Stimulated activated CD8-positive, alpha-beta memory T cell treated with anti-CD3 and anti-CD28 coated beads, Interleukin-7, amount 100 ng/mL, for 4 hours (primary cell): ENCODE results near the gene HCK.

Experiments used
- DNase-seq, 2 donors: peaks; one replicate each; pipeline ENCODE4 v3.0.0-alpha.2; 2020; ENCODE audit warnings: low read depth in 2 of 2

Gene HCK

DNA sequence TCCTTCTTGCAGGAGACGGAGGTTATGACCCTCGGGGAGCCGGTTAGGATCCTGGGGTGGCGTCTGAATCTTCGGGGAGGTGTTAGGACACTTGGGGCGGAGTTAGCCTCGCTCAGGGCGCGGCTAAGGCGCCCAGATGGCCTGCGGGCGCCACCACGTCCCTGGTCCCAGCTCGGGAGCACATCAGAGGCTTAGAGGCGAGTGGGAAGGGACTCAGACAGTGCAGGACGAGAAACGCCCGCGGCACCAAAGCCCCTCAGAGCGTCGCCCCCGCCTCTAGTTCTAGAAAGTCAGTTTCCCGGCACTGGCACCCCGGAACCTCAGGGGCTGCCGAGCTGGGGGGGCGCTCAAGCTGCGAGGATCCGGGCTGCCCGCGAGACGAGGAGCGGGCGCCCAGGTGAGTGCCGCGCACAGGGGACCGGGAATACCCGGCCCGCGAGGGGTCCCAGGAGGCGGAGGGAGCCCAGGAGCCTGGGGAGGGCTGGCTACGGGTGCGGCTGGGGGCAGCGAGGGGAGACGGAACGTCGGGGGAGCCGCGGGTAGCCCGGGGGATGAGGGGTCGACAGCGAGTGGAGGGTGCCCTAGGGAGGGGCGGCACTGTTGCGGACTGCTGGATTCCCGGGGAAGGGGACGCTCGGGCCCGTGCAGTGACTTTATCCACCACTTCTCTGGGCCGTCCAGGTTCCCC, at the start of gene HCK:
Gene HCK (plus strand): TSS at position 153 of the 688 bp plus-strand sequence.
- DNase-seq, result no peak

DNA sequence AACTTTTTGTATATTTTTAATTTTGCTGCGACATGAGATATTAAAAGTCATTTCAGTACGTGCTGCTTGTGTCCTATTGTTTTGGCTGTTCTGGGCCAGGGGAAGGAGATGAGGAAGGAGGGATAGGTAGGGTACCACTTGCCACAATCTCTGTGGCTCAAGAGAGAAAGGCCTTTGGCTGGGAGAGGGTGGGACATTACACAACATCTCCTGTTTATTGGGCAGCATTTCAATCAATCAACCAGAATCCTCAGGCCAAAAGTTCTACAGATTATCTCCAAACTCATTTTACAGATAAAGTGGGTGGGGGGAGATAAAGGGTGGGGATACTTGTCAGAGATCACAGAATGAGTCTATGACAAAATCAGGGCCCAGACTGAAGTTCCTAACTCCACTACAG, 48.7 kb upstream of the HCK start:
- no peak for DNase-seq

DNA sequence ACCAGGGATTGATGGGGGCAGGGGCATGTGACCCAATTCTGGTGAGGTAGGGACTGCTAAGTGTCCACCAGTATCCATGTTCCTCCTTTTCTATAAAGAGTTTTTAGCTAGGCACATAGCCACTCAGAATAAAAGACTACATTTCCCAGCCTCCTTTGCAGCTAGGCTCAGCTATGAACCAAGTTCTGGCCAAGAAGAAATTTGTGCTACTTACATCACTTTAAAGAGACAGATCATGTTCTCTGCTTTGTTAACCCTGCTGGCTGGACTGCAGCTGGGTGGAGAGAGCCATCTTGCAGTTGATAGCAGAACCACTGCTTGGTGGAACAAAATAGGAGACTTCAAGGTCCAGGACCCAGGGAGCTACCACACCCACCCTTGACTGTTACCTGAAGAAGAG, 47.1 kb upstream of the HCK start:
- no peak for DNase-seq

DNA sequence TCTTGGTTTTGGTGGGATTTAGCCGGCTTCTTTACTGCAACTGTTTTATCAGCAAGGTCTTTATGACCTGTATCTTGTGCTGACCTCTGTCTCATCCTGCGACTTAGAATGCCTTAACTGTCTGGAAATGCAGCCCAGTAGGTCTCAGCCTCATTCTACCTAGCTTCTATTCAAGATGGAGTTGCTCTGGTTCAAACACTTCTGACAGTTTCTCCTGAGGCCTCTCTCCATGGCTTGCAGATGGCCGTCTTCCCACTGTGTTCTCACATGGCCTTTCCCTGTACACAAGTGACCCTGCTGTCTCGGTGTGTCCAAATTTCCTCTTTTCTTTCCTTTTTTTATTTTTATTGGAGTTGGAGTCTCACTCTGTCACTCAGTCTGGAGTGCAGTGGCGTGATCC, 46.0 kb upstream of the HCK start:
- DNase-seq, result no peak

DNA sequence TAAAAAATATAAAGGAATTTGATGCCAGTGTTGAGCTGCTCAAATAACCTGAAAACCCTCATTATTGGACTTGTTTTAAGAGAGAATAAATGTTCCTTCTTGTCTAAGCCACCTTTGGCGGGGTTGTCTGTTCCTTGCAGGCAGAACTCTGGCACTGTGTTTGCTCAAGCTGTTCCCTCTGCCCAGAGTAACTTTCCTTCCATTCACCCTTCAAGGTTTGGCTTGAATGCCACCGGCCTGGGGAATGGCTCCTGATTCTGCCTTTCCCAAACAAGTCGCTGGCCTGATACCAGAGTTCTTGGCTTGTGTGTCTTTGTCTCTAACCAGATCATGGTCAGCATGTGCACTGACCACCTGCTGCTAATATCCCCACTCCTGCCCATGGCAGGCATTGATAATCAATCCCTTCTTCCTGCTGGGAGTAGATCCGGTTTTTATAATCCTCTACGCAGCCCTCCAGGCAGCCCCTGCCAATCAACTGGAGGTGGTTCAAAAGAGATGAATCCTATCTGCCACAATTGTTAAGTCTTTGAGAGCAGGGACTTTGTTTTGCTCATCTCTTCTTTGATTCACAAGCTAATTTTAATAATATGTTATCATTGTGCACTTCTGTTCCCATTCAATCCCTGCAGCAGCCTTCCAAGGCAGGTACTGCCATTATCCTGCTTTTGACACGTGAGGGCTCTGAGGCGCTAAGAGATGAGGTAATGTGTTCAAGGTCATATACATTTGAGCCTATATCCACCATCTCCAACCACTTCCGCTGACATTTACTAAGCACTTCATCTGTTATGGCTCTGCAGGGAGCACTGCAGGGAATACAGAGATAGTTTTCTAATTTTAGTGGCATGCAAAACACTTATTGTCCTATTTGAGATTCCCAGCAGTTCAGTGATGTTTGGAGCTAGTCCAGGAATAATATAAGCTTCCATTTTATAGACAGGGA, 44.9 kb upstream of the HCK start:
- DNase-seq, result no peak

DNA sequence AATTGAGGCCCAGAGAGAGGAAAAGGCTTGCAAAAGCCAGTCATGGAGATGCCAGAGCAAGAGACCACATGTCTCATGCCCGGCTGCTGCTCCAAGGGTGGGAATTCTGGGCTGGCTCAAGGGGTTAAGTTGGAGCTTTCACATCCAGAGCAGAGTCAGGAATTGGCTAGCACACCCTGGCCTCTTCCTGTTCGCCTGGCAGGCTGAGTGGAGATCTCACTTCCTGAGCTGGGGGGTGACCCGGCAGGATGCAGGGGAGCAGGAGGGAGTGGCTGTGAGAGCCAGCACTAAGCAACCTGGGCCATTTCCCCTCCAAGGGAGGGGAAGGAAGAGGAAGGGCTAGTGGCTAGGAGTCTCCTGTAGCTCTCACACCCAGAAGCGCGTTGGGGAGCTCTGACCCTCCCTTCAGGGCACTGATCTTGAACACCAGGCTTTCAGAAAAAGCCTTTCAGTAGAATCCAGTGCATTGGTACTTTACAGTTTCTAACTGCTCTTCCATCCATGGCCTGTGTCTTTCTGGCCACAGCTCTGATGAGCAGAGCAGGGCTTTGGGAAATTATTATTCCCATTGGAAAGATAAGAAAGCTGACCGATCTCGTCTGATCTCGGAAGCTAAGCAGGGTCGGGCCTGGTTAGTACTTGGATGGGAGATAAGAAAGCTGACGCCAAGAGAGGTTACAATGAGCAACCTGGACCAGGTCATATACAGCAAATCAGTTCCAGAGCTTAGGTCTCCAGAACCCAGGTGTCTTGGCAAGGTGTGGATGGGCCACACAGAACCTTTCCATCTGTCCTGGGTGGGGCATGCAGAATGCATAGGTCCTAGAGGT, 44.0 kb upstream of the HCK start:
- no peak for DNase-seq

DNA sequence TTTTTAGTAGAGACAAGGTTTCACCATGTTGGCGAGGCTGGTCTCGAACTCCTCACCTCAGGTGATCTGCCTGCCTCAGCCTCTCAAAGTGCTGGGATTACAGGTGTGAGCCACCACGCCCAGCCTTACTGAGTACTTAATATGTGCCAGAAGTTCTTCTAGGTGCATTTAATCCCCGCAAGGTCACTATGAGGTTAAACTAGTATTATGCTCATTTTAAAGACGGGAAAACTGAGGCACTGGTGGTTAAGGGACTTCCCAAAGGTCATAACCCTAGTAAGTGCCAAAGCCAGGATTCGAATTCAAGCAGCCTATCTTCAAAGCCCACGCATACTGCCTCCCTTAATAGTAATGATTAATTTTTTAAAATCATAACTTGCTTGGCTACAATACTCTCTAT, 42.5 kb upstream of the HCK start:
- DNase-seq, result no peak

DNA sequence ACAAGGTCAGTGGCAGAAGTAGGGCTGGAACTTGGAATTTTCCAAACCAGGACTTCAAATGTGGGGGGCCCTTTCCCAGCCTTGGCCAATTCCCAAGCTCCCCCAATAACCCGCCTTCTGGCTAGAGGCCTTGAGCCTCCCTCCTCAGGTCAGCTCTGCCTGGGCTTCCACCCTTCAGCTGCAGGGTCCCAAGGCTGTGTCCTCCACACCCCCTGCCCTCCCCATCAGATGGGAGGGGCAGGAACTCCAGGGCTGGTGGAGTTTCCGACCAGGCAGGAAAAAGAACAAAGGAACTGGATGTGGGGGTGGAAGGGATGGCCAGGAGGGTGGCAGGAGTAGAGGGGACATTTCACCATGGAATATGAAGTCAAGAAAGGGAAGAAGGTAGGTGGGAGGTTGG, 41.9 kb upstream of the HCK start, which contains the start of gene CCM2L:
Gene CCM2L (plus strand): TSS at position 338 of the 400 bp plus-strand sequence. CDS start 17 bp downstream, at position 355.
- no peak for DNase-seq

DNA sequence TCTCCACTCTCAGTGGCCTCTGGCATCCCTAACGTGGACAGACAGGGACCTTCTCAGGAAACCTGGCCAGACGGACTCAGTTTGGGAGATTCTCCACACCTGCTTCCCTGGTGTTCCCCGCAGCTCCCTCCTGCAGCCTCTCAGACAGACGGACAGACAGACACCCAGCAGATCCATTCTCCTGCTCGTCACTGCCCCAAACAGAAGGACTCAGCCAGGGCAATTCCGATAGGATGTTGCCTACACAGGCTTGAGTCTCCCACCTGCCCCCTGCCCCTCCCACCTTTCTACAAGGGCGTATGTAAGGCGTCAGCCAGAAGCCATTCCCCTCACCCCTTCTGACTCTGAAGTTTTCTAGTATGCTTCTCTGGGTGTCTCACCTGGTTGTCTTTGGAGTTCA, 41.4 kb upstream of the HCK start:
- DNase-seq, result no peak

DNA sequence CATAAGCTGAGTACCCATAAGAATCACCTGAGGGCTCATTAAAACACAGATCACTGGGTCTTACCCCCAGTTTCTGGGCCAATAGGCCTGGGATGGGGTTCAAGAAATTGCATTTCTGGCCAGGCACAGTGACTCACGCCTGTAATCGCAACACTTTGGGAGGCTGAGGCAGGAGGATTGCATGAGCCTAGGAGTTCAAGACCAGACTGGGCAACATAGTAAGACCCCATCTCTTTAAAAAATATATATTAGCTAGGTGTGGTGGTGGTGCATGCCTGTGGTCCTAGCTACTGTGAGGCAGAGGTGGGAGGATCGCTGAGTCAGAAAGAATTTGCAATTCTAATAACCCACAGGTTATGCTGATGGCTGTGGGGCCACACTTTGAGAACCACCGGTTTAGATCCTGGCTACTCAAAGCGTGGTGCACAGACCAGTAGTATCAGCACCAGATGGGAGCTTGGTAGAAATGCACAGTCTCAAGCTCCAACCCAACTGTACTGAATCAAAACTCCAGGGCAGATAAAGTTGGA, 39.8 kb upstream of the HCK start:
- no peak for DNase-seq

DNA sequence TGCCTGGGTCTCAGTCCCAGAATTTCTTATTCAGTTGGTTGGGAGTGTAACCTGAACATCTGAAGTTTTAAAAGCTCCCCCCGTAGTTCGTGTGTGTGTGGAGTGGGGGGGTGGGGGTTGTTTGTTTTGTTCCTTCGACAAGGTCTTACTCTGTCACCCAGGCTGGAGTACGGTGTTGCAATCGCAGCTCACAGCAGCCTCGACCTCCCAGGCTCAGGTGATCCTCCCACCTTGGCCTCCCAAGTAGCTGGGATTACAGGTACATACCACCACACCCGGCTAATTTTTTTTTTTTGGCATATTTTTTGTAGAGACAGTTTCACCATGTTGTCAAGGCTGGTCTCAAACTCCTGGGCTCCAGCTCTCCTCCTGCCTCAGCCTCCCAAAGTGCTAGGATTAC, 38.7 kb upstream of the HCK start:
- DNase-seq, result no peak

DNA sequence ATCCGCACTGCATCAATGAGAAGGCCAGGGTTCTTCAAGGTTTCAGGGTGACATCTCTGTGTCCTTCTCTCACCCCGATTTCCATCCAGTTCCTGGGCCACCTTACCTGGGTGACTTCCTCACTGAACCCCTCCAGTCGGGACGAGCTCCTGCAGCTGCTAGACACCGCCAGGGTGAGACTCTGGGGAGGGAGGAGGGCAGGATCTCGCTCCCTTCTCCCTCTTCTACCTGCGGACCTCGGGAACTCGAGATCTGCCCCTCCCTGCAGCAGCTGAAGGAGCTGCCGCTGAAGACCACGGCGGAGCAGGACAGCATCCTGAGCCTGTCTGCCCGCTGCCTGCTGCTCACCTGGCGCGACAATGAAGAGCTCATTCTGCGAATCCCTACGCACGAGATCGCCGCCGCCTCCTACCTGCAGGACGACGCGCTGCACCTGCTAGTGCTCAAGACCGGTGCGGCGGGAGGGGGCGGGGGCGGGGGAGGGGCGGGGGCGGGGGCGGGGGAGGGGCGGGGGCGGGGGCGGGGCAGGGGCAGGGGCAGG, 34.3 kb upstream of the HCK start:
- DNase-seq, result no peak

DNA sequence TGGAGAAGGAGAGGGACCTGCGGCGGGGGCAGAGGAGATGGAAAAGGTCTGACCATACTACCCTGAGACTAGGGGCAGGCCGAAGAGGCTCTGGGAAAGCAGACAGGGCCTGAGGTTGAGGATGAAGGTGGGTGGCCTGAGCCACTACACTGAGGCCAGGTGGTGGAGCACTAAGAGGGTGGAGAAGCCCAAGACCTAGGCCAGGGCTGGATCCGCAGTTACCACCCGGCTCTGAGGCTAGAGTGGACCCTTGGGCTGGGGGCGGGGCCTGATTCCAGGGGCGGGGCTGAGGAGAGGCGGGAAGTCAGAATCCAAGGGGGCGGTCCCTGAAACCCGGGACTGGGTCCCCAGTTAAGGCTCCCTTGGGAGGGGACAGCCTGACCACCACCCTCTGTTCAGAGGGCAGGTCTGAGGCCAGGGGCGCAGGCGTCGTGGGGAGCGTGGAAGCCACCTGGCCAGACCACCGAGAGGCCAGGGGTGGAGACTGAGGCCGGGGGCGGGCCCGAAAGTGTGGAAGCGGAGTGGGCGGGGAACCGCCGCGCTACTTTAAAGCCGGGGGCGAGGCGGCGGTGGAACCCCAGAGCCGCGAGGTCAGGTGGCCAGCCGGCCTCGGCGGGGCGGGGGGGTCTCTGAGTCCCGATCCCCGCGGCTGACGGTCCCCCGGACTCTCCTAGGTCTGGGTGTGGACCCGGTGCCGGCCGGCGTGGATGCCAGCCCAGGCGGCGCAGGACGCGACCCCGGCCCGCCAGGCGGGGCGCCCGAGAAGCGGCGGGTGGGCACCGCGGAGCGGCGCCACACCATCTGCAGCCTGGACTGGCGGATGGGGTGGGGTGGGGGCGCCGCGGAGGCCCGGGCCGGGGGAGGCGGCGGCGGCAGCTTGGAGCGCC, 33.5 kb upstream of the HCK start:
- DNase-seq, result peak; percentile 19 to 29

DNA sequence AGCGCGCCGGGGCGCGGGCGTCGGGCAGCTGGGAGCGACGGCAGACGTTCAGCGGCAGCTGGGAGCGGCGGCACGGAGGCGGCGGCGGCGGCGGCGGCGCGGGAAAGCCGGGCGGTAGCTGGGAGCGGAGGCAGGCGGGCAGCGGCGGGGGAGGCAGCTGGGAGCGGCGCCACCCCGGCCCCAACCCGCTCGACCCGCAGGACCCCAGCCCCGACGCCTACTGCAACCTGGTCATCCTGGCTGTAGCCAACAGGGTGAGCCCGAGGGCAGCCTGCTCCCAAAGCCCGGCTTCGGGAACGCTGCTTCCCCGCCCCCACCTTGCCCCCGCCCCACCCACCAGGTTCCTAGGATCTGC, 32.9 kb upstream of the HCK start:
- no peak for DNase-seq

DNA sequence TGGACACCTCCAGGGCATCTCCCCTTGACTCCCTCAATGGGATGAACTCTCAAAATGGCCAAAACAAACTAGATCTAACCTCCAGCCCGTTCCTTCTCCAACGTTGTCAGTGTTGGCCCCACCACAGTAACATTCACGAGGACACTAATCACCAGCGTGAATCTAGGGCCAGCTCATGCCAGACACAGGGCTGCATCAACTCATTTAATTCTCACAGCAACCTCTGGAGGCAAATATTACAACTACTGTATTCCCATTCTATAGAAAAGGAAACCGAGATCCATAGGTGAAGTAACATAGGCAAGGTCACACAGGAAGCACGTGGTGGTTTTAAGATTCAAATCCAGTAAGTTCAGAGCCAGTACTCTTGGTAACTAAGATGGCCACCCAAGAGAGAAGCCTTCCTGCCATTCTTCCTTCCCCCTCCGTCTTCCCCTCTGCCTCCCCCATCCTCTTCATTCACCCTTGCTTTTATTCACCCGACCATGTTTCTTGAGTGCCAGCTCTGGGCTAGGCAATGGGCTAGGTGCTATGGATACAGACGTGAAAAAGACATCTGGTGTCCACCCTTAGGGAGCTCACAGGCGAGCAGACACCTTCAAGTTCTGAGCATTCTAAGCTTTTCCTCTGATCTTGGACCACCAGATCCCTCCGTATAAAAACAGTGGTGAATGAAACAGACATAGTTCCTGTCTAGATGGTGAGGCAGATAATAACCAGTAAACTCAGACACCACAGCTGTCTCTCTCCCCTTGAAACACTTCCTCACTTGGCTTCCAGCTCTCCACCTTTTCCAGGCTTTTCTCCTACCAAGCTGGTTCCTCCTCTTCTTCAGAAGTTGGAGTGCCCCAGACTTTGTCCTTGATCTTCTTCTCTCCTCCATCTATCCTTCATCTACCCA, 32.2 kb upstream of the HCK start:
- DNase-seq, result no peak

DNA sequence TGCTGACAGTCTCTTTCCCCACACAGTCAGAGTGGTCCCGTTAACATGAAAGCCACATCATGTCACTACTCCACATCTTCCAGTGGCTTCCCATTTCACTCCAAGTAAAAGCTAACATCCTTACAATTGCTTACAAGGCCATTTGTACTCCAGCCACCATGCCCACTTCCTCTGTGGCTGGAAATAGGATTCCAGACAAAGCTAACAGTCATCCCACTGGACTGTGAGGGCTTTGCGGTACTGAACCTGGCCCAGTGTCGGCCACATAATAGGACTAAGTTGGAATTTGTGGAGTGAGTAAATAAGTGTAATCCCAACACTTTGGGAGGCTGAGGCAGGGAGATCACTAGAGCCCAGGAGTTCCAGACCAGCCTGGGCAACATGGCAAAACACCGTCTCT, 31.0 kb upstream of the HCK start:
- DNase-seq, result no peak

DNA sequence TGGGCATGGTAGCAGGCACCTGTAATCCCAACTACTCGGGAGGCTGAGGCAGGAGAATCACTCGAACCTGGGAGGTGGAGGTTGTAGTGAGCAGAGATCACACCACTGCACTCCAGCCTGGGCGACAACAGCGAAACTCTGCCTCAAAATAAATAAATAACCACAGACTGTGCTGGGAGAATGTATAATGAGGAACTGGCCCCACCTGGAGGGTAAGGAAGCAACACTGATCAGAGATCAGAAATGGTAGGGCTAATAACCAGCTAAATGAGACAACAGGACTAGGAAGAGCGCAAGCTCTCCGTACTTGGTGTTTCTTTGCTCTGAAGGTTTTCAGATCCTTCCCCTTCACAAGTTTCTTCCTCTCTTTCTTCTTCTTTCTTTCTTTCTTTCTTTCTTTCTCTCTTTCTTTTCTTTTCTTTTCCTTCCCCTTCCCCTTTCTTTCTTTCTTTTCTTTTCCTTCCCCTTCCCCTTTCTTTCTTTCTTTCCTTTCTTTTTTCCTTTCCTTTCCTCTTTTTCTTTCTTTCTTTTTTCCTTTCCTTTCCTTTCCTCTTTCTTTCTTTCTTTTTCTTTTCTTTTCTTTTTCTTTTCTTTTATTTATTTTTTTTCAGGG, 27.3 kb upstream of the HCK start:
- no peak for DNase-seq

DNA sequence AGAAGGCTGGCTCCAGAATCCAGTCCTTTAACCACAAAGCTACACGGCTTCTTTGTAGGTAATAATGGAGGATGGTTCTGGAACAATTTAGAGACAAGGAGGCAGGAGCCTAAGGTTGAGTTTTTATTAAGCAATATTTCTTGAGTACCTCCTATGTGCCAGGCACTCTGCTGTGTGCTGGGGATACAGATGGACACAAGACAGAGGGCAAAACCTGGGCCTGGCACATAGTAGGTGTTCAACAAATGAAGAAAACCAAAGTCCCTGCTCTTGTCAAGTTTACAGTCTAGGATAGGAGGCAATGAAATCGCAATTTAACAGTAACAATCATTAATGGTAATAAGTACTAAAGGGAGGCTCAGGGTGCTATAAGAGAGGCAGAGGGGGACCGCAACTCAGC, 24.4 kb upstream of the HCK start:
- no peak for DNase-seq

DNA sequence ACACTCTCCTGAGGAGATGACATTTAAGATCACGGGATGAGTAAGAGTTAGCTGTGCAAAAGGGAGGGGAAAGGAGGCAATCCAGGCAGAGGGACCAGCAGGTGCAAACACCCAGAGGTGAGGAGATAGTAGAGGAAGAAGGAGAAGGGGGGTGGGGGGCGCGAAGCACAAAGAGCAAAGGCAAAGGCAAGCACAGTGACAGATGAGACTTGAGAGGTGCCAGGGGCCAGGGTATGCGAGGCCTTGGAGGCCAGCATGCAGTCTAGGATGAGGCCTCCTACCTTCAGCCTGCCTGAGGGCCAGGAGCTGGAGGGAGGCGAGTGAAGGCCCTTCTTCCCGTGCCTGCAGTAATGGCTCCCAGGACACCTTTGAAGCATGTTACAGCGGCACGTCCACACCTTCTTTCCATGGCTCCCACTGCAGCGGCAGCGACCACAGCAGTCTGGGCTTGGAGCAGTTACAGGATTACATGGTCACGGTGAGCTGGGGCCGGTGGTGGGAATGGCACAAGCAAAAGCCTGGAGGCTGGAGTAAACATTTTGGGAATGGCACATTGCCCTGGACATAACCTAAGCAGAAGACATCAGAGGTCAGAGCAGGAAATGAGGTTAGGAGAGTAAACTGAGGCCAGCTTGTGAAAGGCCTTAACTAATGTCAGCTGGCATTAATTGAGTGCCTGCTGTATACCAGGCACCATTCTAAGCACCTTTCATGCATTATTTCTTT, 23.2 kb upstream of the HCK start:
- no peak for DNase-seq
